MM.1S (cell line): ENCODE results near the gene ZNF581.

Experiments used
- DNase-seq: peaks from one replicate; pipeline ENCODE4 v3.0.0-alpha.2; 2015
- H2AFZ ChIP-seq: fragments of 300-600 bp; sonication (generic); 2 replicates; pipeline ENCODE4 v1.6.0; 2016; ENCODE audit warnings: antibody characterized with exemption, low read length
- H3F3A ChIP-seq: fragments of 300-600 bp; sonication (generic); 2 replicates; pipeline ENCODE4 v1.6.1; 2016; ENCODE audit warnings: mild to moderate bottlenecking, antibody characterized with exemption, low read length, moderate library complexity, mixed read lengths; ENCODE audit not compliant: insufficient read depth
- H3K27ac ChIP-seq: fragments of 300-600 bp; sonication (generic); 2 replicates; pipeline ENCODE4 v1.5.1; 2016; ENCODE audit warnings: mild to moderate bottlenecking, low read length
- H3K27me3 ChIP-seq: fragments of 300-600 bp; sonication (generic); replicated peaks from 2 replicates; pipeline ENCODE4 v1.6.0; 2016; ENCODE audit warnings: low read length; ENCODE audit not compliant: insufficient read depth
- H3K36me3 ChIP-seq: fragments of 300-600 bp; sonication (generic); replicated peaks from 2 replicates; pipeline ENCODE4 v1.6.1; 2016; ENCODE audit warnings: mild to moderate bottlenecking, low read length, mixed read lengths; ENCODE audit not compliant: insufficient read depth
- H3K4me1 ChIP-seq: fragments of 300-600 bp; sonication (generic); 2 replicates; pipeline ENCODE4 v1.6.1; 2016; ENCODE audit warnings: low read length, mixed read lengths
- H3K4me2 ChIP-seq: fragments of 300-600 bp; sonication (generic); 2 replicates; pipeline ENCODE4 v1.6.0; 2016; ENCODE audit warnings: low read depth, low read length
- H3K4me3 ChIP-seq: fragments of 300-600 bp; sonication (generic); 2 replicates; pipeline ENCODE4 v1.5.1; 2016; ENCODE audit warnings: low read length, mixed read lengths
- H3K79me2 ChIP-seq: fragments of 300-600 bp; sonication (generic); 2 replicates; pipeline ENCODE4 v1.6.1; 2016; ENCODE audit warnings: mixed run types, low read length, mixed read lengths
- H3K9ac ChIP-seq: fragments of 300-600 bp; sonication (generic); 2 replicates; pipeline ENCODE4 v1.6.1; 2016; ENCODE audit warnings: low read length, mixed read lengths
- H3K9me2 ChIP-seq: fragments of 300-600 bp; sonication (generic); replicated peaks from 2 replicates; pipeline ENCODE4 v1.6.1; 2016; ENCODE audit warnings: mild to moderate bottlenecking, low read length, mixed read lengths; ENCODE audit not compliant: insufficient read depth
- H3K9me3 ChIP-seq: fragments of 300-600 bp; sonication (generic); replicated peaks from 2 replicates; pipeline ENCODE4 v1.6.1; 2016; ENCODE audit warnings: mild to moderate bottlenecking, low read length, mixed read lengths; ENCODE audit not compliant: insufficient read depth
- H4K20me1 ChIP-seq: fragments of 300-600 bp; sonication (generic); 2 replicates; pipeline ENCODE4 v1.6.1; 2016; ENCODE audit warnings: mild to moderate bottlenecking, low read length, moderate library complexity, mixed read lengths; ENCODE audit not compliant: insufficient read depth
- CTCF ChIP-seq: fragments of 300-600 bp; sonication (generic); IDR thresholded peaks from 2 replicates; pipeline ENCODE4 v1.5.1; 2016; ENCODE audit warnings: antibody characterized with exemption, low read length, mixed read lengths
- EZH2 ChIP-seq: fragments of 300-600 bp; sonication (generic); optimal IDR thresholded peaks from 2 replicates; pipeline ENCODE3; 2017; ENCODE audit warnings: low read depth, mild to moderate bottlenecking, antibody characterized with exemption, low read length, mixed read lengths
- EZH2phosphoT487 ChIP-seq: fragments of 300-600 bp; sonication (generic); IDR thresholded peaks from 2 replicates; pipeline ENCODE4 v1.6.1; 2018; ENCODE audit warnings: antibody characterized with exemption, low read length

Gene ZNF581

GRCh38 chr19:55643887-55644176 is 383 bp downstream of the ZNF581 start:
- Histone ChIP-seq H3K9me2 (no peaks in the 10 kb centered on the region), H3K27me3 (no peaks in the 10 kb centered on the region), H3K4me1 (peaks cover 28% of the 10 kb centered on the region), H3K4me3 (peak overlapping the region; percentile 90), H2AFZ (no peak overlapping the region), H3K36me3 (no peaks in the 10 kb centered on the region), H3K27ac (no peak overlapping the region), H3K79me2 (peaks cover 25% of the 10 kb centered on the region), H3K9ac (peak overlapping the region; percentile 75), H3F3A (peaks cover 24% of the 10 kb centered on the region), H3K9me3 (no peaks in the 10 kb centered on the region), H3K4me2 (peak overlapping the region; percentile 94), H4K20me1 (no peaks in the 10 kb centered on the region)
- TF ChIP-seq CTCF (no peak), EZH2 (no peak), EZH2phosphoT487 (no peak)
- no peak for DNase-seq

- peak overlapping the region; percentile 75 for H3K9ac ChIP-seq
Observed at GRCh38 chr19:55644191-55644833, 863 bp downstream of the ZNF581 start.

GRCh38 chr19:55644842-55645511 is 1.5 kb downstream of the ZNF581 start:
- Histone ChIP-seq H2AFZ (no peak overlapping the region), H3K79me2 (peaks cover 25% of the 10 kb centered on the region), H3K9me2 (no peaks in the 10 kb centered on the region), H3K27ac (no peak overlapping the region), H3K27me3 (no peaks in the 10 kb centered on the region), H3K4me3 (no peak overlapping the region), H3K9me3 (no peaks in the 10 kb centered on the region), H4K20me1 (no peaks in the 10 kb centered on the region), H3F3A (peaks cover 20% of the 10 kb centered on the region), H3K36me3 (no peaks in the 10 kb centered on the region), H3K9ac (no peak overlapping the region), H3K4me2 (peak overlapping the region; percentile 94; the same call in 1 of the 2 replicates), H3K4me1 (peaks cover 27% of the 10 kb centered on the region)
- no peak for DNase-seq
- TF ChIP-seq EZH2, result no peak
- no peak for TF ChIP-seq CTCF
- no peak for TF ChIP-seq EZH2phosphoT487

More at GRCh38 chr19:55644191-55644833, 863 bp downstream of the ZNF581 start:
- Histone ChIP-seq H3K9me2 (no peaks in the 10 kb centered on the region), H3K4me2 (peak overlapping the region; percentile 94), H4K20me1 (no peaks in the 10 kb centered on the region), H2AFZ (no peak overlapping the region), H3K4me3 (peak overlapping the region; percentile 90), H3K9me3 (no peaks in the 10 kb centered on the region), H3K36me3 (no peaks in the 10 kb centered on the region), H3K4me1 (peaks cover 28% of the 10 kb centered on the region), H3F3A (peaks cover 20% of the 10 kb centered on the region), H3K79me2 (peaks cover 25% of the 10 kb centered on the region), H3K27ac (no peak overlapping the region), H3K27me3 (no peaks in the 10 kb centered on the region)
- DNase-seq, result no peak
- TF ChIP-seq CTCF (no peak), EZH2phosphoT487 (no peak), EZH2 (no peak)
